Activated CD8-positive, alpha-beta memory T cell treated with anti-CD3 and anti-CD28 coated beads for 1 hour (primary cell): ENCODE results near the gene HOTAIR.

ENCODE experiments used
- DNase-seq, 2 donors: peaks; one replicate each; pipeline ENCODE4 v3.0.0-alpha.2; 2020; ENCODE audit warnings: low read depth in 1 of 2; ENCODE audit errors: extremely low read depth in 1 of 2

HOTAIR gene

GRCh38 chr12:53974084-53975063 is at the start of gene HOTAIR:
Gene HOTAIR (minus strand): TSS chr12:53974954.
- no peak for DNase-seq

DNA sequence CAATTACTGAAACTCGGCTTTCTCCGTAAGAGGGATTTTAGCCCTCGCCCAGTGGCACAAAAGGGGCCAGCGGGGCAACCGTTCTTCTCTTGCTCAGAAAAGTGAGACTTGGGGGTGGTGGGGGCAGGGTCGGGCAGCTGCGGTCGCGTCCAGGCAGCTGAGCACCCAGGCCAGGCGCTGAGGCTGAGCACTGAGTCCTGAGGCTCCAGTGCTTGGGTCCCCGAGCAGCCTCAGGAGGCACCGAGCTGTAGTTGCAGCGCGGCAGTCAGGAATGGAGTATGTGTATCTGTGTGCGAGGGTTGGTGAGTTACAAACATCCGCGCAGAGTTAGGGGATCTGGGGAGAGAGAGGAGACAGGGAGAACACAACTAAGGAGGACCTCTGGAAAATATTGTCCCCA is 49.4 kb upstream of the HOTAIR start:
- no peak for DNase-seq

DNA sequence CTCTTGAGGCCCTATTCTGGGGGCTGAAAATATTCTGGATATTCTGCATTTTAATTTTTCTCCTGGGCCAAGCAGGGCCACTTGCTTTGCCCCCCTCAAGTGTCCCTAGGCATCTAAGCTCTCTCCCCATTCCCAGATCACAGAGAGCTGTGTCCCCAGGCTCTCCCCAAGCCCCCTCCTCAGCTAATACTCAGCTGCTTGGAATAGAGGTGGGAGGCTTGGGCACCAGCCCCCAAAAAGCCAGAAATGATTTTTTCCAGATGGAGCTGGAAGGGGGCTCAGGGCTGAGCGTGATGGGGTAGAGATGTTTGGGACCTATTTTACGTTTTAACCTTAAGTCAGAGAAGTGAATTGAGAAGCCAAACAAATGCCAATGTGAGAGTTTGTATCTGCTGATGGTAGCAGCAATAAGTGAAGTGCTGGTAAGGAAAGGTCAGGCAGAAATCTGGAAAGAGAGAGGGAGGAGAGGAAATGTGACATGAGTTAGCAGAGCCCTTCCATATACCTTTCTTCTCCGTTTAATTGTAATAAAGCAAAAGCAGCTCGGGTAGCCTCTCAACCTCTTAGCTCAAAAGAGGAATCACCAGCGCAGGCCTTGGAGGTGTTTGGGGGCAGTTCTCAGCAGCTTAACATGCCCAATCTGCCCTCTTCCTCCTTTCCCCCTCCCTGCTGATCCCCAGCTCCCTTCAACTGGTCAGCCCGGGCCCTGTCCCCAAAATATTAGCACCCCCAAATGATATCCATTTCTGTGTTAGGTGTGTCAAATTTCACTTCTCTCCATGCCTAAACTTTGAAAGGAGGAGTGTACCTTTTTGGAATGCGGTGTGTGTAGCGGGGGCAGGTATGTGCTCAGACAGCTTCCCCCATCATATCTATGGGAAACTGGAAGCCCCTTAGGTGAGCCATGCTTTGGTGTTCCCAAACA is 48.5 kb upstream of the HOTAIR start:
- DNase-seq = no peak

DNA sequence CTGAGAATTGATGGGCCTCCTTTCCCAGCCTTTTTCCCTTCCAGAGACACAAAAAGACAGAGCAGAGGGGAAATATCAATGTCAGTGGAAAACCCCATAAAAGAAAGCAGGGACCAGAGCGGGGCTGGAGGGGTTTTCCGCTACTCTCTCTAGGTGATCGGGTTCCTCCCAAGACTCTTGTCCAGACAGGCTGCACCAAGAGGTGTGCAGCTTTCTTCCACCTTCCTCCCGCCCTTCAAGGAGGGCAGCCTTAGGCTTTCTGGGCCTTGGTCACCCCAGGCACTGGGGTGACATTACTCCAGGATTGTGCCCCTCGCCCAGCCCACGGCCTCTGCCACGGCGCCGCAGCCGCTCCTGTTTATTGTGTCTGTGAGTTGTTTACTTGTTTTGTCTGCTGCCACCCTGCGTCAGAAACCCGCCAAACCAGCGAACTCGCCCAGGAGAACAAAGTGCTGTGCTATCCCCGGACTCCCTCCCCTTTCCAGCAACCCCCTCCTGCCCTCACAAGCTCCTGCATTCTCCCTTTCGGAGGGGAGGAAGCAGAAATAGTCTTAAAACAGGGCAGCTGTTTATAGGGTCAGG is 46.8 kb upstream of the HOTAIR start:
- DNase-seq = no peak

GRCh38 chr12:54020591-54021405 is 46.0 kb upstream of the HOTAIR start:
- no peak for DNase-seq

GRCh38 chr12:54019924-54020590 is 45.3 kb upstream of the HOTAIR start:
- no peak for DNase-seq

DNA sequence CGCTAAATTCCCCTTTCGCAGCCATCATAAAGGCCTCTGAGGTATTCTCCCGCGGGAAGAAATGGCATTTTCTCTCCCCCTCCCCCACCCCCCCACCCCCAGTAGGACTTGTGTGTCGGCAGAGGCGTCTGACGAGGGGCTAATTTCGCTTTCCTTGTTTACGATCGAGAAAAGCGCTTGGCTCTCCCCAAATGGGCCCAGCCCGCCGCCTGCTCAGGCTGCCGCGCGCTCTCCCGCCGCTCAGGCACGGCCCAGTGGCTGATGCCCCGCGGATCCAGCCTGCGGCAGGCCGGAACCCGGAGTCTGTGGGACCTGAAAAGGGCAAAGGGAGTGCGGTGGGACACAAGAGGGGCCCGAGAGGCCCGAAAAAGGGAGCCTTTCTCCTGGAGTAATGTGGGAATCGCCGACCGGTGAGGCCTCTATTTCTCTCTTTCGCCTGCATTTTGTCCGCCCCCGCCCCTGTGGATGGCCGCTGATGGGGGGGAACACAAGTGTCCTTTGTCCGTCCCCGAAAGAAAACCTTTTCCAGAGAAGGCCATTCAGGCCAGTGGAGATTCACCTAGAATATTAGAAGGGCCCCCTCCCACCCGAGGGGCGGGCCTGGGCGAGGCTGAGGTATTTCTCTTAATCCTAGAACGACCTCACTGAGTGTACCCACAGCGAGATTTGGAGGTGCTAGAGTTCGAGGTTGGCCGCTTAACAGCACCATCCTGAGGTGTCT is 44.5 kb upstream of the HOTAIR start:
- no peak for DNase-seq

DNA sequence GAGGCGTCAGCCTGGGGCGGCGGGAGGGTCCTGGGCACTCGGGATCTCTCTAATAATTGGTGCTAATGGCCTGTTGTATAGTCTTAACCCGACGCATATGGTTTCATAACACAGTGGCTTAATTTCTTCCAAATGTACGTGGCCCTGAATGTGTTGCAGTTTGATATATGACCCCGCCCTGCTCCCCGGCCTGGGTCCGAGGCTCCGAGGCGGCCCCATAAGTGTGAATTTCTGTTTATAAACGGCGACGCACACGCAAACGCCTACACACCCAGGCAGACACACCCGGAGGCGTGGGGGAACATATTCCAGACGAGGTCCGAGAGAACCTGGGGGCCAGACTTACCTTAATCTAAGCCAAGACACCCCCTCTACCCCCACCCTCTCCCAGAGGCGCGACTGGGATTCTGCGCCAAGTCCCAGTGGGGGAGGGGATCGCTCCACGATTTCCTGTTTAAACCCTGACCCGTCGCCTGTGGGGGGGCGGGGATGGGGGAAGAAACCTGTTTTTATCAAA is 43.8 kb upstream of the HOTAIR start:
- DNase-seq = no peak

DNA sequence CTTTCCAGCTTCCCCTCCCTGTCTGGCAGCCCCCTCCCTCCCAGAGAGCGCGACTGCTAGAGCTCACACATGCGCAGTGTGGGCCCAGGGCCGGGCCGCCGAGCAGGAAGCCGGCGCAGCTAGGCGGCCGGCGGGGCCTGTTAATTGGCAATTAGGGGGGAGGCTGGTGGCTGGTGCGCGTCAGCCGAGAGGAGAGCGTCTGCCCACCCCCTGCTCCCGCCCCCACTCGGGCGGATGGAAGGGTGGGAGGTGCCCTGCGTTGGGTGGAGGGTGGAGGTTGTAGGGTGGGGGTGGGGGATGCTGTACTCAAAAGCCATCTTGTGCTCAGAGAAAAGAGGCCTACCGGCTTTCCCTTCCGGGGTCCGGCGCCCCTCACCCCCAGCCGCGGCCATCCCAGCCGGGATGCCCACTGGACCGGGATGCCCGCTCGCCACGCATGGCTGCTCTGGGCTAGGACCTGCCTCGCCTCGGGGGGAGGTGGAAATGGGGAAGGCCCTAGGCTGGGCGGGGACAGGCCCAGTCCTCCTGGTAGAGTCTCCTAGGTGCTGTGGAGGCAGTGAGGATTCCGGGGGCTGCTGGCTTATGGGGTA is 43.2 kb upstream of the HOTAIR start:
- peak; percentile 32 to 59 for DNase-seq

DNA sequence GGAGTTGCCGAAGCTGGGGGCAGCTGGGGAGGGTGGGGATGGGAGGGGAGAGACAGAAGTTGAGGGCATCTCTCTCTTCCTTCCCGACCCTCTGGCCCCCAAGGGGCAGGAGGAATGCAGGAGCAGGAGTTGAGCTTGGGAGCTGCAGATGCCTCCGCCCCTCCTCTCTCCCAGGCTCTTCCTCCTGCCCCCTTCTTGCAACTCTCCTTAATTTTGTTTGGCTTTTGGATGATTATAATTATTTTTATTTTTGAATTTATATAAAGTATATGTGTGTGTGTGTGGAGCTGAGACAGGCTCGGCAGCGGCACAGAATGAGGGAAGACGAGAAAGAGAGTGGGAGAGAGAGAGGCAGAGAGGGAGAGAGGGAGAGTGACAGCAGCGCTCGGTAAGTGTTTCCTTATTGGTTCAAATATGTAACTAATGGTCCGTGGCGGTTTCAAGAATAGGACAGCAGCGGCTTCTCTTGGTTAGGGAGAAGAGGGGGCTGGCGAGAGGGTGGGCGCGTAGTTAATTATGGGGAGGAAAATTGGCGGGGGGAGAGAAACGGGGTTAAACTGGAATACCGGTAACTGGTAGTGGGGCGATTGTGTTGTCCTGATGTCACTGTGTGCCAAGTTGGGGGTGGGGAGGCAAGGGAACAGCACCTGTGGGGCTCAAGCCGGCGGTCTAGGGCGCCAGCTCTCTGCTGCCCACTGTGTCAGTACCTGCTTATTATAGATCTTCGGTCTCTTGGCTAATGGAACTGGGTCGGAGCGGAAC is 42.5 kb upstream of the HOTAIR start:
- DNase-seq = no peak

GRCh38 chr12:54016478-54016964 is 41.8 kb upstream of the HOTAIR start:
- DNase-seq = no peak

DNA sequence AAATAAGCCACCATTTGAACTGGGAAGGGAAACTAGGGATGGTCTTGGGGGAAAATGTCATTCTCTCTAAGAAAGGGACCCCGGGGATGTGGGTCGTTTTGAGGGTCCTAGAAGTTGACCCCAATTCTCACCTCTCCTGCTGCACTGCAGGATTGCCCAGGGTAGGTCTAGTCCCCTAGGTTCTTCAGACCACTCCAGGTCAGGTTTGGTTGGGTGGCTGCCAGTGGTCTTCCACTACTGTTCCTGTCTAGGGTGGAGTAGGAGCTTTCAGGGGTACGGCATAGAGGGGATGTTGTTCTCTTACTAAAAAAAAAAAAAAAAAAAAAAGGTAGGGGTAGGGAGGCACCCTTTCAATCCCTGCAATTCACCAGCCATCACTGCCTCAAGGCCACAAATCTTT is 41.3 kb upstream of the HOTAIR start:
- DNase-seq = no peak

GRCh38 chr12:54015018-54015931 is 40.5 kb upstream of the HOTAIR start:
- no peak for DNase-seq

- DNase-seq = no peak
Measured at GRCh38 chr12:54014377-54015017, 39.7 kb upstream of the HOTAIR start.

- no peak for DNase-seq
Measured at GRCh38 chr12:54012631-54013409, 38.1 kb upstream of the HOTAIR start.
